ENCODE results near the gene LMTK3. TPM values are rescaled to one million over a fixed set of nuclear protein-coding genes. Genes with fewer than 3 reads are reported as not detected.

The LMTK3 gene
- total RNA-seq, 1 donor, result 0.54 TPM

DNA sequence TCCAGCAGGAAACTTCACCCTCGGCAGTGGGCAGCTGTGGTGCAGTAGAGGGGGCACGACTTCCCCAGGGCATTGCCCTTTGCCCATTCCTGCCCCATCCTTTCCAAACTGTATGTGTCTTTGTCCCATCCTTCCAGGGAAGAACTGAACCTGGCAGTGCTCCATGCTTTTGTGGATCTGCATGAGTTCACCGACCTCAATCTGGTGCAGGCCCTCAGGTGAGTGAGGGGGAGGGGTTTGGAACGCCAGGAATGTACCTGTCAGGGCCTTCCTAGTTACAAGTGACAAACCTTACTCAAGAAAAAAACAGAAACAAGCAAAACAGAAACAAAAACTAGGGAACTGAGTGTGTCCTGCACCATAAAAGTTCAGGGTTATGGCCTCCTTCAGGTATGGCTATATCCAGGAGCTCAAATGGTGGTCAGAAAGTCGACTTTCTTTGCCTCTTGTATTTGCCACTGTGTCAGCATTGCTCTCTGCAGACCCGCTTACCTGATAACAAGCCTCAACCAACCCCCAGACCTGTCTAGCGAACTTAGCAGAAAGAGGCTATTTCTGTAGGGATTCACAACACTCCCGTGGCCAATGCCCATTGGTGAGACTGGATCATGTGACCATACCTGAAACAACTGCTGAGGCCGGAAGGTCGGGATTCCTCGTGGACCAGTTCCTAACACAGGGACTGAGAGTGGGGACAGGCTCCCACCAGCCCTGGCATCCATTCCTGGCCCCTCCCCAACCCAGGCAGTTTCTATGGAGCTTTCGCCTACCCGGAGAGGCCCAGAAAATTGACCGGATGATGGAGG lies 38.3 kb downstream of the LMTK3 start:
- DNase-seq (ENCODE audit: low read depth in 2 of 3, low spot score in 2 of 3), result no peak

DNA sequence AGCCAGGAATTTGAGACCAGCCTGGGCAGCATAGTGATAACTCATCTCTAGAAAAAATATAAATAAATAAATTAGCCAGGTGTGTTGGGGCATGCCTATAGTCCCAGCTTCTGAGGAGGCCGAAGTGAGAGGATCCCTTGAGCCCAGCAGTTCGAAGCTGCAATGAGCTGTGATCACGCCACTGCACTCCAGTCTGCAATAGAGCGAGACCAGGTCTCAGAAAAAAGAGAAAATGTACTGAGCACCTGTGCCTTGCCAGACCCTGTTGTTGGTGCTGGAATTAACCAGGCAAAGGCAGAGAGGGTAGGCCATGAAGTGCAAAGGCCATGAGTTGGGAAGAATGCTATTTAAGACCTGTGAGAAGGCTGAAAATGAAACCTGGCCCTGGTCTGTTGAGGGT lies 39.8 kb downstream of the LMTK3 start:
- no peak for DNase-seq (ENCODE audit: low read depth in 2 of 3, low spot score in 2 of 3)

DNA sequence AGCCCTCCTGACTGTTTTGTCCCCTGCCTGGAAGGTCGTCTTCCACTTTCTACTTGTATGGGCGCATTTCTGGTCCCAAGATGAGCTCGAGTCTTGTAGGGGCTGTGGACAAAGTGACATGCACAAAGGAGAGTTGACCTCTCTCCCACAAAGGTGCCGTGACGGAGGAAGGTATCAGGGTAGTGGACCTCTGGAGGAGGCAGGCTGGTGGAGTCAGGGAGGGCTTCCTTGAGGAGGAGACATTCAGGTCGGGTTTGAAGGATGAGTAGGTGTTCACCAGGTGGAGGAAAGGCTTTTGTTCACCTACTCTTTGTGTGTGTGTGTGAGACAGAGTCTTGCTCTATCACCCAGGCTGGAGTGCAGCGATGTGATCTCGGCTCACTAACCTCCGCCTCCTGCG lies 40.8 kb downstream of the LMTK3 start:
- DNase-seq (ENCODE audit: low read depth in 2 of 3, low spot score in 2 of 3), result no peak

DNA sequence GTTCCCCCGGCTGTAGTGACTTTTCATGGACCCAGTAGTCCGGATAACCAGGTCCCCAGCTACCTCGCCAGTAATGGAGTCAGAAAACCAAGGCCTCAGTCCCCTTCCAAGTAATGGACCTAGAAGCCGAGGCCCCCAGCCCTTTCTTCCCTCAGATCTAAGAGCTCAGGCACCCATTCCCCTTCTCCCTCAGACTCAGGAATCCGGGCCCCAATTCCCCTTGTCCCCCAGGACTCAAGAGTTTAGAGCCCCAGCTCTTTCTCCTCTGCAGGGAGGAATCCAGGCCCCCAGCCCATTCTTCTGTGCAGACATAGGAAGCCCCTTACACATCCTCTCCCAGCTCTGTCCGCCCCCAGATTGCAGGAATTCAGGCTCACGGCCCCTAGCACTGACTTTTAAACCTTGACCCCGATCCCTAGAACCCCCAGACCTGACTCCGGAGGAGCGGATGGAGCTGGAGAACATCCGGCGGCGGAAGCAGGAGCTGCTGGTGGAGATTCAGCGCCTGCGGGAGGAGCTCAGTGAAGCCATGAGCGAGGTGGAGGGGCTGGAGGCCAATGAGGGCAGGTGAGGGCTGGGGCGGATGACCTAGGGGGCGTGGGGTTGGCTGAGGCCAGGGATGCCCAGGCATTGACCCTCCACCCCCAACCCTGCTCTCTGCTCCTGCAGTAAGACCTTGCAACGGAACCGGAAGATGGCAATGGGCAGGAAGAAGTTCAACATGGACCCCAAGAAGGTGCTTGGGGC lies 41.5 kb downstream of the LMTK3 start:
- DNase-seq (ENCODE audit: low read depth in 2 of 3, low spot score in 2 of 3), result no peak

DNA sequence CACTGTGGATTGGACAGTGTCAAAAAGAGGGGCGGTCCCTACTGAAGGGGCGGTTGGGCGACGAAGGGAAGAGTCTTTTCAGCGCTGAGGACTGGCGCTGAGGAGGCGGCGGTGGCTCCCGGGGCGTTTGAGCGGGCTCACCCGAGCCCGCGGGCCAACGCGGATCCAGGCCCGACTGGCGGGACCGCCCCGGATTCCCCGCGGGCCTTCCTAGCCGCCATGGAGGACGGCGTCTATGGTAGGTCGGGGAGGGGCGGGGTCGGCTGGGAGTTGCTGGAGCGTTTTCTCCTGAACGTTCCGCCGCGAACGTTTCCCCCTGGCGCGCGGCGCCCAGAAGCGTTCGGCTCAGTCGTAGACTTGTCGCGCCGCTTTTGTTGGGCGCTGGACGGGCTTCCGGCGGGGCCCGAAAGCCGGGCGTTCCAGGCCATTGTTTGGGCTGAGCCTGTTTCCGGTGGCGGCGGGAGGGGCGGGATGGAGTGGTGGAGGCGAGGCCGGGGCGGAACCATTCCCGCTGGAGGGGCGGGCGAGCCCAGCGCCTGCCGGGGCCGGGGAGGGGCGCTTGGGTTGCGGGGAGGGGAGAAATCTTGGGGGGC lies 42.2 kb downstream of the LMTK3 start, which contains the start of gene CYTH2:
TSS of gene CYTH2 (plus strand) at position 81 of the 593 bp plus-strand sequence. CDS start at position 220, 139 bp downstream.
- no peak for DNase-seq (ENCODE audit: low read depth in 2 of 3, low spot score in 2 of 3)

DNA sequence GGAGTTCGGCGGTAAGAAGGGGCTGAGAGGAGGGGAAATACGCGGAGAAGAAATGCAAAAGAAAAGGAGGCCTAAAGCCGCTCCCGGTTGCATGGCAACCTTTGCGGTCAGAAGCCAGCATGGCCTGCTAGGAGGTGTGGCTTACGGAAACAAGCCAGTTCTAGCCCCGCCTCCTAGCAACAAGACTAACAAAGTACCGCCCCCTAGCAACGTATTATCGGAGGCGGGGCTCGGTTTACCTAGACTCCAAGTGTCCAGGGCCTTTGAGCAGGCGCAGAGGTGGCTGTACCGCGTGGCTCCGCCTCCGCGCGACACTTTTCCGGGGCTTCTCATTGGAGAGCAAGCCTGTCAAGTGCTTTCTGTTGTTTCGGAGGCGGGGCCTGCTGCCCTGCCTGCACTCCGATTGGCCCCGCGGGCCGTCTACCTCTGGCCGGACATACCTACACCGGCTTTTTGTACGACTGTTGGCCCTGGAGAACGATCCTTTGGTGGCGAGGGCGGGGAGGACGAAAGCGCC lies 42.8 kb downstream of the LMTK3 start:
- peak; percentile 99 to 100 (median 100) for DNase-seq (ENCODE audit: low read depth in 2 of 3, low spot score in 2 of 3)

DNA sequence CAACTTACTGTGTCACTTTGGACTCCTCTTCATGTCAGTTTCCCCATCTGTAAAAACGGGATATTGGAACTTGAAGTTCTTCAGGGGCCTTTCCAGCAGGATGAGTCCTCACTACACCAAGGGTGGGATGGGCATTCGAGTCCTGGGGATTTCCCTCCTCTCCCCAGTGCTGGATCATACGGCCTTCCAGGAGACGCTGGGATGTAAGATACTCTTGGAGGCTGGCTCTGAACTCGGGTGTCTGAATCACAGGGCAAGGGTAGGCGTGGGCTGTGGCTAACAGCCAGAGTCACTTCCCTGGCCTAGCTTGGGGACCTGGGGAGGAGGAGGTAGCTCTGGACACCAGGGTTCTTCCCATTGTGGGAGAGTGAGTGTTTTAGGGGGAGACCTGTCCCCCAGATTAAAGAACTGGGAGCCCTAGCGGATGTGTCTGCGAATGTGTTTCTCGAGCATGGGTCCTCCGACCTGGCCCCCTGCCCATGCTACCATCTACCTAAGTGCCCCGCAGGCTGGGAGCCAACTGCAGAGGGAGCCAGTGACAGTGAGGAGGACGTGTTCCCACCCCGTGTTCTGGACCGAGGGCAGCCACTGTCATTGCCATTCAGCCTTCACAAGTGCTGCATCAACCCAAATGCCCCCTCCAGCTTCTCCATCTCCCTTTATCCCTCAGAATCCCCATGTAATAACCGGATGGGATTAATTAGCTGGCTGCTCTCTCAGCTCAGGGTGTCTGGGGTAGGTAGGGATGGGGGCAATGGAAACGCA lies 44.9 kb downstream of the LMTK3 start:
- no peak for DNase-seq (ENCODE audit: low read depth in 2 of 3, low spot score in 2 of 3)

DNA sequence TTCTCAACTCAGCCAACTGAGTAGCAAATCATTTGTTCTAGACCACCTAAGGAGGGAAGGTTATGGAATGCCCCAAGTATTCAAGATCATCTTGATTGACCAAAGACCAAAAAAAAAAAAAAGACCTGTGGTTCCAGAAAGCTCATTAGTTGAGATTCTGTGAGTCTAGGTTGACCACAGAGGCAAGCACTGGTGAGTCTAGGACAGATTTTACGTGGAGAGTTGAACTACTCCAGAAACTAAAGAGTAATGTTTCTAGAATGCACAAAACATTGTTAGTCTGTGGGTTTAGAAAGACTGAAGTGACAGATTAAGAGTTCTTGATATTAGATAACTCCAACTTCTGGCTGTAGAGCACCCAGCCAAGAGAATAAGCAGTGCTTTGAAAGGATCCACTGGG lies 46.4 kb downstream of the LMTK3 start:
- no peak for DNase-seq (ENCODE audit: low read depth in 2 of 3, low spot score in 2 of 3)

DNA sequence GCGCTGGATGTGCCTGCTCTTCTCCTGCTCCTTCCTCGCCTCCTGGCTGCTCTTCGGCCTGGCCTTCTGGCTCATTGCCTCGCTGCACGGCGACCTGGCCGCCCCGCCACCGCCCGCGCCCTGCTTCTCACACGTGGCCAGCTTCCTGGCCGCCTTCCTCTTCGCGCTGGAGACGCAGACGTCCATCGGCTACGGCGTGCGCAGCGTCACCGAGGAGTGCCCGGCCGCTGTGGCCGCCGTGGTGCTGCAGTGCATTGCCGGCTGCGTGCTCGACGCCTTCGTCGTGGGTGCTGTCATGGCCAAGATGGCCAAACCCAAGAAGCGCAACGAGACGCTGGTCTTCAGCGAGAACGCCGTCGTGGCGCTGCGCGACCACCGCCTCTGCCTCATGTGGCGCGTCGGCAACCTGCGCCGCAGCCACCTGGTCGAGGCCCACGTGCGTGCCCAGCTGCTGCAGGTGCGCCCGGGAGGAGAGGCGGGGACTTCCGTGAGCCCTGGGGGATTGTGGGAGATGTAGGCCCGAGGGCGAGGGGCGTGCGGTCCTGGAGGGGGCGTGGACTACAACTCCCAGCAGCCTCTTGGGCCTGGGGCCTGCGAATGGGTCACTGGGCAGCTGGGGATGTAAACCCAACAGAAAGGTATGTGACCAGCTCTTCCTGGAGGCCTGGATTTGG lies 49.5 kb downstream of the LMTK3 start:
- DNase-seq (ENCODE audit: low read depth in 2 of 3, low spot score in 2 of 3), result no peak

DNA sequence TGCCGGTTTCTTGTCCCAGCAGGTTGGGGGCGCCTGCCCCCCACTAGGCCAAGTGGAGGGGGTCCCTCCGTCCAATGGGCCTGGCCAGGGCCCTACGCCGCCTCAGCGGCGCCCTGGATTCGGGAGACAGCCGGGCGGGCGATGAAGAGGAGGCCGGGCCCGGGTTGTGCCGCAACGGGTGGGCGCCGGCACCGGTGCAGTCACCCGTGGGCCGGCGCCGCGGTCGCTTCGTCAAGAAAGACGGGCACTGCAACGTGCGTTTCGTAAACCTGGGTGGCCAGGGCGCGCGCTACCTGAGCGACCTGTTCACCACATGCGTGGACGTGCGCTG lies 50.0 kb downstream of the LMTK3 start:
- DNase-seq (ENCODE audit: low read depth in 2 of 3, low spot score in 2 of 3), result no peak

DNA sequence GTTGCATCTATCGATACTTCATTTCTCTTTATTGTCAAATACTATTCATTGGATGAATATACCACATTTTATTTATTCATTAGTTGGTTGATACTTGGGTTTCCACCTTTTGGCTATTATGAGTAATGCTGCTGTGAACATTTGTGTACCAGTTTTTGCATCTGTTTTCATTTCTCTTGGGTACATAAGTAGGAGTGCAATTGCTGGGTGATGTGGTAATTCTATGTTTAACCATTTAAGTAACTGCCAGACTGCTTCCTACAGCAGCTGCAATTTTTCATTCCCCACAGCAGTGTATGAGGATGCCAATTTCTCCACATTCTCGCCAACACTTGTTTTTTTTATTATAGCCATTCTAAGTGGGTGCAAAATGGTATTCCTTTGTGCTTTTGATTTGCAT lies 53.6 kb downstream of the LMTK3 start:
- no peak for DNase-seq (ENCODE audit: low read depth in 2 of 3, low spot score in 2 of 3)

DNA sequence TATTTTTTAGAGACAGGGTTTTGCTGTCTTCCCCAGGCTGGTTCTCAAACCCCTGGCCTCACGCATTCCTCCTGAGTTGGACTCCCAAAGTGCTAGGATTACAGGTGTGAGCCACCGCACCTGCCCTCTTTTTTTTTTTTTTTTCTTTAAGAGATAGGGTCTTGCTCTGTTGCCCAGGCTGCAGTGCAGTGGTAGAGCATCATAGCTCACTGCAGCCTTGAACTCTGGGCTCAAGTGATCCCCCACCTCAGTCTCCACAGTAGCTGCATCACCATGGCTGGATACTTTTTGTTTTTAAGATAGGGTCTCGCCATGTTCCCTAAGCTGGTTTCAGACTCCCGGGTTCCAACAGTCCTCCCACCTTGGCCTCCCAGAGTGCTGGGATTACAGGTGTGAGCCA lies 54.8 kb downstream of the LMTK3 start:
- DNase-seq (ENCODE audit: low read depth in 2 of 3, low spot score in 2 of 3), result no peak

DNA sequence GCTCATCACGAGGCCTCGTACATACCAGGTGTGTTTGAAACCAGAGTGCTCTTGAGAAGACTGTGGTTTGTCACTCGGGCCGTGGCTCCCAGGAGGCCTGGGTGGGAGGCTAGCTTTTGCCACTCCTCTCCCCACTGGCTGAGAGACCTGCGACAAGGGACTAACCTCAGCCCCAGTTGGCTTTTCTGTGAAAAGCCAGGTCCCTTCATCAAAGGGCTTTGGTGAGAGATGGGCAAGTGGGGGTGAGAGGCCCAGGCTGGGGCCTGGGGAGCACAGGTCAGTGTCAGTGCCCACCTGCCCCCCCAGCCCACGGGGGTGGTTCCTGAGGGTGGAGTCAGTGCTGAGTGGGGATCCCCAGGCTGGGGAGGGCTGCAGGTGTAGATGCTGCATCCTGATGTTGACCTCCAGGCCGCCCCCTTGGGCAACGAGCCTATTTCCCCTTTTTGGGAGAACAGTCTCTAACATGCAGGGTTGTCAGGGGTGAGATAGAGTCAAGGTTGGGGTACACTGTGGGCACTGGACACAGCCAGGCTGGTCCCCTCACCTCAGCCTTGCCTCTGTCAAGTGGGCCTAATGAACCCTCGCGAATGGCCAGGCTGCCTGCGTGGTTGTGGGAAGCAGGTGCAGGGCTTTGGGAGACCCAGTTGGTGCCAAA lies 55.6 kb downstream of the LMTK3 start:
- DNase-seq (ENCODE audit: low read depth in 2 of 3, low spot score in 2 of 3), result no peak

DNA sequence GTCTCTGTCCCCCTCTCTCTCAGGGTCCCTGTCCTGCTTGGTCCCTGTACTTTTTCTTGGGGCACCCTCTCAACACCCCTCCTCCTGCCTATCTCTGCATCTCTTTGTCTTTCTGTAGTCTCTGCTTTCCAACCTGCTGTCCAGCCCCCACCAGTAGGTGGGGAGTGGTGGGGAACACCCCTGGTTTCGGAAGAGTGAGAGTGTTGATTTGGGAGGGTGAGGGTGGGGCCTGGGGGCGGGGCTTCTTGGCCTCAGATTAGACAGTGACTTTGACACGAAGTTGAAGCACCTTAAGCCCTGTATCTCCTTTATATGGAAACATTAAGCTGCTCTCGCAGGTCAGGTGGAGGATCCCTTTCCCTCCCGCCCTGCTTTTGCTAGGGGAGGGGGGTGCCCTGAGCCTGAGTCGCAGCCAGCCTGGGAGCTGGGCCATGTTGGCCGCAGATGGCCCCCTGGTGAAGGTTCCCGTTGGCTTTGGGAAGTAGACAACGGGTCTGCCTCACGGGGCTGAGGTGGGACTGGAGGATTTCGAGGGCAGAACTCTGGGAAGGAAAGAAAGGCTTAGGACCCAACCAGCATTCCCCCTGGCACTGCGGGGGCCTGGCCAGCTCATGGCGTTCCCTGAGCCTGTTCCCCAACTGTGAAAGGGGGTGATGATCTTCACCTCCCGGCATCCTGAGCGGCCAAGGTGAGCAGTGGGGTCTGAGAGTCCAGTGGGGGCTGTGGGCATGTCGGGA lies 56.3 kb downstream of the LMTK3 start, which contains the start of gene KCNJ14:
TSS of gene KCNJ14 (plus strand) at position 404 of the 737 bp plus-strand sequence. CDS start 6,151 bp downstream, outside the sequence.
- no peak for DNase-seq (ENCODE audit: low read depth in 2 of 3, low spot score in 2 of 3)

DNA sequence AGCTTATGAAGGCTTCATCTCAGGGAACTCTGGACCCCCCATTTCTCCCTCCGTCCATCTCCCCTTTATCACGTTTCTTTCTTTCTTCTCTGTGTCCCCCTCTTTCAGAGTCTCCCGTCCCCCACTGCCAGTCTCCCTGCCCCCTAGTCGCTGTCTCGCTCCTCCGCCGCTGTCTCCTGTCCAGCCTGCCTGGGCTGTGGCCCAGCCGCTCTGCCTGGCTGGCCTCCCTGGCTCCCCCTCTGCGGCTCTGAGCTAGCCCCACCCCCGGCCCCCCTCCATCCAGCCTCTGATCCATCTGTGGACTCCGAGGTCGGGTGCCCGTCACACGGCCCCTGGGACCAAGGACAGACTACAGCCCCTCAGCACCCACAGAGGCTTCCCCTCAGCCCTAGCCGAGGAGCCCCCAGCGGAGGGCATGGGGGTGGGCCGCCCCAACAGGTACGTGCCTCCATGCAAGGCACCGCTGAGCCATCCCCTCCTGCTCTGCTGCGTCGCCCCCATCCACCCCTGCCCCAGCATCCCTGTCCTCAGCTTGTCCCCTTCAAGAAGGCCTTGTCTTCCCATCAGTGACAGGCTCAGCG lies 57.4 kb downstream of the LMTK3 start:
- no peak for DNase-seq (ENCODE audit: low read depth in 2 of 3, low spot score in 2 of 3)

DNA sequence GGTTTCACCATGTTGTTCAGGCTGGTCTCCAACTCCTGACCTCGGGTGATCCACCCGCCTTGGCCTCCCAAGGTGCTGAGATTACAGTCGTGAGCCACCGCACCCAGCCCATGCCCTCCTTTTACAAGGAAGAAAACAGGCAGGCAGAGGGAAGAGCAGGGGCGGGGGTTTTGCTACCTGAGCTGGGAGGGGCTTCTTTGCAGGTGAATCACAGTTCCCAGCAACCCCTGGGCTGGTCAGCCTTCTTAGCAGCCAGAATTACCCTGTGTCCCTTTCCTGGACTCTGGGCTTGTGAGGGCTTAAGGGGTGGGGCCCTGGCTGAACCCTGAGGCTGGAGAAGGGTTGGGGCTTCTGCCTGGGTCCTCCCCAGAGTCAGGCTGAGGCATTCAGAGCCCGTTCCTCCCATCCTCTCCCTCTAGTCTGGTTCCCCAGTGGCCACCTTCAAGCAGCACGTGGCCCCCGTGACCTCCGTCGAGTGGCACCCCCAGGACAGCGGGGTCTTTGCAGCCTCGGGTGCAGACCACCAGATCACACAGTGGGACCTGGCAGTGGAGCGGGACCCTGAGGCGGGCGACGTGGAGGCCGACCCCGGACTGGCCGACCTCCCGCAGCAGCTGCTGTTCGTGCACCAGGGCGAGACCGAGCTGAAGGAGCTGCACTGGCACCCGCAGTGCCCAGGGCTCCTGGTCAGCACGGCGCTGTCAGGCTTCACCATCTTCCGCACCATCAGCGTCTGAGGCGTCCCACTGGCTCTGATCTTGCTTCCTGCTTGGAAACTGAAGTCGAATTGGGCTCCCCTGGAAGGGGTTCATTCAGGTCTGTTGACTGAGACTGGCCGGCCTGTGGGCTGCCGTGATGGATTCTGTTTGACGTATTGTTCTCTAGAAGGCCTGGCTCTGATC lies 59.1 kb downstream of the LMTK3 start:
- DNase-seq (ENCODE audit: low read depth in 2 of 3, low spot score in 2 of 3), result no peak

DNA sequence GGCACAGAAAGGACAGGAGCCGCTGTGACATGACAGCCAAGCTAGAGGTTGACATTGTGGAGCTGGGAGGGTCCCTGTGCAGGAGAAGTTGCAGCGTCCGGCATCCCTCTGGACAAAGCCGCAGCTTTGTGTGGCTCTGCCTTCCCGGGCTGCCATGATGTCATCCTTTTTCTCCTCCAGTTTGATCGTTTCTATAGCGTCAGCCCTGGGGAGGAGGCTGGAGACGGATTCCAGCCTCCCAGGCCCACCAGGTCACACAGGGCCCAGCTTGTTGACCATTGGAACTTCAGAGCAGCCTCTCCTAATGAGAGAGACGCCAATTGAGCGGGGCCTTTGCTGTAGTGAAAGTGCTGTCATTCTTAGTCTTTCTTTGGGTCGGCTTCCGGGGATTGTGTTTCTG lies 60.0 kb downstream of the LMTK3 start:
- no peak for DNase-seq (ENCODE audit: low read depth in 2 of 3, low spot score in 2 of 3)

DNA sequence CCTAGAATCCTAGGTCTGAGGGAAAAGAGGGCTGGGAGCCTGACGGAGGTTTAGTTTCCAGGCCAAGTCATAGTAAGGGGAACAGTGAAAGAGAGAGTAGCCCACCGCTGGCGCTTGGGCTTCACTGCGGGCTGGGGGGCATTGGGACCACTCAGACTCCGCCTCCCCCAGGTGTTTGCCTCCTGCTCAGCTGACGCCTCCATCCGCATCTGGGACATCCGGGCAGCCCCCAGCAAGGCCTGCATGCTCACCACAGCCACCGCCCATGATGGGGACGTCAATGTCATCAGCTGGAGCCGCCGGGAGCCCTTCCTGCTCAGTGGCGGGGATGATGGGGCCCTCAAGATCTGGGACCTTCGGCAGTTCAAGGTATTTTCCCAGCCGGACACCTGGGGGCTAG lies 60.8 kb downstream of the LMTK3 start:
- DNase-seq (ENCODE audit: low read depth in 2 of 3, low spot score in 2 of 3), result no peak

Data from hematopoietic multipotent progenitor cell (in vitro differentiated cells).